Activated T-cell treated with anti-CD3 and anti-CD28 coated beads for 24 hours (primary cell): Measurements from ENCODE around the gene FHIT.

ENCODE experiments used
- DNase-seq: peaks from one replicate; pipeline ENCODE4 v3.0.0-alpha.2; 2020; ENCODE audit warnings: low read depth

The FHIT gene

GRCh38 chr3:60399861-60400845 is 851.1 kb downstream of the FHIT start:
- DNase-seq, result no peak

- no peak for DNase-seq
Measured at GRCh38 chr3:60399292-60399691, 852.0 kb downstream of the FHIT start.

- no peak for DNase-seq
Measured at GRCh38 chr3:60395173-60395762, 856.0 kb downstream of the FHIT start.

- no peak for DNase-seq
Measured at GRCh38 chr3:60393946-60394345, 857.3 kb downstream of the FHIT start.

GRCh38 chr3:60392501-60392900 is 858.8 kb downstream of the FHIT start:
- DNase-seq, result no peak

- DNase-seq, result no peak
Measured at GRCh38 chr3:60391292-60391691, 860.0 kb downstream of the FHIT start.

- no peak for DNase-seq
Measured at GRCh38 chr3:60388731-60389130, 862.5 kb downstream of the FHIT start.

- DNase-seq, result no peak
Measured at GRCh38 chr3:60386306-60386705, 864.9 kb downstream of the FHIT start.

GRCh38 chr3:60384341-60384740 is 866.9 kb downstream of the FHIT start:
- DNase-seq, result no peak

- no peak for DNase-seq
Measured at GRCh38 chr3:60383345-60383744, 867.9 kb downstream of the FHIT start.

- DNase-seq, result no peak
Measured at GRCh38 chr3:60366486-60366885, 884.8 kb downstream of the FHIT start.

- no peak for DNase-seq
Measured at GRCh38 chr3:60365360-60365759, 885.9 kb downstream of the FHIT start.

- no peak for DNase-seq
Measured at GRCh38 chr3:60364475-60364874, 886.8 kb downstream of the FHIT start.

GRCh38 chr3:60363817-60364216 is 887.4 kb downstream of the FHIT start:
- no peak for DNase-seq

GRCh38 chr3:60355825-60356224 is 895.4 kb downstream of the FHIT start:
- no peak for DNase-seq

- no peak for DNase-seq
Measured at GRCh38 chr3:60351481-60351880, 899.8 kb downstream of the FHIT start.

- DNase-seq, result no peak
Measured at GRCh38 chr3:60344340-60344739, 906.9 kb downstream of the FHIT start.

GRCh38 chr3:60343831-60344230 is 907.4 kb downstream of the FHIT start:
- DNase-seq, result no peak

- DNase-seq, result no peak
Measured at GRCh38 chr3:60339304-60339703, 911.9 kb downstream of the FHIT start.

- no peak for DNase-seq
Measured at GRCh38 chr3:60337421-60337820, 913.8 kb downstream of the FHIT start.

- DNase-seq, result no peak
Measured at GRCh38 chr3:60336061-60336460, 915.2 kb downstream of the FHIT start.

- DNase-seq, result no peak
Measured at GRCh38 chr3:60333710-60334109, 917.5 kb downstream of the FHIT start.

GRCh38 chr3:60330107-60330506 is 921.1 kb downstream of the FHIT start:
- DNase-seq, result no peak
